Measurements from ENCODE around the gene BCO2. TPM values are rescaled to one million over a fixed set of nuclear protein-coding genes. Genes with fewer than 3 reads are reported as not detected.

BCO2 gene
- total RNA-seq, 6 donors from 2014 or later: 2.1 to 18.2 (median 8.4) TPM

- ATAC-seq (ENCODE audit: low FRiP score in 2 of 2) (no peak), DNase-seq (no peak)
- TF ChIP-seq EP300 (IDR thresholded peaks at IDR 0.05) (no peak), POLR2A (IDR thresholded peaks at IDR 0.05) (no peak)
Measured at GRCh38 chr11:112156153-112156955, 19.0 kb upstream of the BCO2 start.

GRCh38 chr11:112156956-112157766, 18.2 kb upstream of the BCO2 start:
- H3K4me3 ChIP-seq: no peak overlapping the region
- no peak for TF ChIP-seq CTCF (IDR thresholded peaks at IDR 0.05)
- TF ChIP-seq POLR2A (IDR thresholded peaks at IDR 0.05): no peak
- TF ChIP-seq POLR2AphosphoS5 (IDR thresholded peaks at IDR 0.05): peak in 1 of 2 donors; percentile 10
- ATAC-seq (ENCODE audit: low FRiP score in 2 of 2) (peak; percentile 71 to 92), DNase-seq (peak in 1 of 2 donors; percentile 42)
- peak overlapping the region in 1 of 4 donors; percentile 33 for H3K27ac ChIP-seq
- no peaks in the 10 kb centered on the region for H3K27me3 ChIP-seq
- WGBS, 2 donors: 72 to 77% methylated on average over 4 of the region's 4 CpGs
- peaks cover 0 to 31% (median 8%) of the 10 kb centered on the region in 4 donors for H3K4me1 ChIP-seq
- H3K36me3 ChIP-seq: no peaks in the 10 kb centered on the region
- no peaks in the 10 kb centered on the region for H3K9me3 ChIP-seq

More at GRCh38 chr11:112156153-112156955, 19.0 kb upstream of the BCO2 start:
- Histone ChIP-seq H3K27ac (no peak overlapping the region), H3K36me3 (no peaks in the 10 kb centered on the region), H3K9me3 (no peaks in the 10 kb centered on the region), H3K4me3 (no peak overlapping the region), H3K4me1 (peaks cover 0 to 25% (median 6%) of the 10 kb centered on the region in 4 donors), H3K27me3 (no peaks in the 10 kb centered on the region)
- WGBS, 2 donors: 91 to 94% methylated on average over 5 of the region's 5 CpGs

- no peak for TF ChIP-seq POLR2A (IDR thresholded peaks at IDR 0.05)
- TF ChIP-seq CTCF (IDR thresholded peaks at IDR 0.05): no peak
- TF ChIP-seq POLR2AphosphoS5 (IDR thresholded peaks at IDR 0.05): no peak
- TF ChIP-seq EP300 (IDR thresholded peaks at IDR 0.05): no peak
- ATAC-seq (ENCODE audit: low FRiP score in 2 of 2): no peak
- peak in 1 of 2 donors; percentile 41 for DNase-seq
- Histone ChIP-seq H3K4me1 (peaks cover 4 to 31% (median 8%) of the 10 kb centered on the region in 4 donors), H3K27ac (peak overlapping the region; percentile 44 to 81 (median 66)), H3K27me3 (no peaks in the 10 kb centered on the region), H3K9me3 (no peaks in the 10 kb centered on the region), H3K36me3 (no peaks in the 10 kb centered on the region), H3K4me3 (peak overlapping the region in 1 of 4 donors; percentile 2)
- WGBS, 2 donors: 58 to 72% methylated on average over 7 of the region's 7 CpGs
Measured at GRCh38 chr11:112159098-112160065, 15.9 kb upstream of the BCO2 start.

GRCh38 chr11:112160091-112160848, 15.0 kb upstream of the BCO2 start:
- 68 to 75% methylated on average over 2 of the region's 2 CpGs for WGBS, 2 donors
- DNase-seq (no peak), ATAC-seq (ENCODE audit: low FRiP score in 2 of 2) (no peak)
- no peaks in the 10 kb centered on the region for H3K9me3 ChIP-seq
- H3K36me3 ChIP-seq: no peaks in the 10 kb centered on the region
- no peaks in the 10 kb centered on the region for H3K27me3 ChIP-seq
- H3K27ac ChIP-seq: peak overlapping the region; percentile 44 to 81 (median 66)
- TF ChIP-seq POLR2A (IDR thresholded peaks at IDR 0.05): no peak
- no peak for TF ChIP-seq EP300 (IDR thresholded peaks at IDR 0.05)
- TF ChIP-seq POLR2AphosphoS5 (IDR thresholded peaks at IDR 0.05): no peak
- TF ChIP-seq CTCF (IDR thresholded peaks at IDR 0.05): no peak
- H3K4me3 ChIP-seq: no peak overlapping the region
- H3K4me1 ChIP-seq: peaks cover 4 to 31% (median 8%) of the 10 kb centered on the region in 4 donors

Measured in upper lobe of left lung (tissue), 6 donors.